ENCODE data around the gene MGLL. TPM values are rescaled to one million over a fixed set of nuclear protein-coding genes. Genes with fewer than 3 reads are reported as not detected.

MGLL gene
- total RNA-seq, 2 experiments from 2014 or later: 0.28 to 0.38 TPM

DNA sequence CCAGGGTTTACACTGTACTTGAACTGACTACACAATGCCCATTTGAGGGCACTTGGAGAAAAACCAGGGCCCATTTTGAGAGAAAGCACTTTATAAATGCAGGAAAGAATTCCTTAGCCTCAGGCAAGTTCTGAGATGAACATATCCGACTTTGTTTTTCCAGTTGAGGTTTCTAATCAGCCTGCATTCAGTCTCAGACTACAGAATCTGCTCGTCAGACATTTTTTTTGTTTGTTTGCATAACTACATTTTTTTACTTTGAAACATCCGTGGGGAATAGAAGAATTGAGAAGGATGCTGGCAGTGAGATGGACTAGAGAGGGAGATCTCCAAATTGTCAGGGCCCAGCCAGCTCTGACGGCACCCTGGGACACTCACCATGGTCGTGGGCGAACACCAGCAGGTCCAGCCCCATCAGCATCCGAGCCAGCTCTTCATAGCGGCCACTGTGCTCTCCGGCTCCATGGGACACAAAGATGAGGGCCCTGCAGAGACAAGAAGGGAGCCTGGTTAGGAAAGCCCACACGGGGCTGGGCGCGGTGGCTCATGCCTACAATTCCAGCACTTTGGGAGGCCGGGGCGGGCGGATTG lies 40.8 kb downstream of the MGLL start:
- Mint-ChIP-seq H3K4me3 (no peak overlapping the region), H3K36me3 (ENCODE audit: low read depth) (no peaks in the 10 kb centered on the region), H3K27me3 (no peaks in the 10 kb centered on the region), H3K27ac (no peak overlapping the region), H3K9me3 (no peaks in the 10 kb centered on the region), H3K4me1 (ENCODE audit: low read depth) (no peaks in the 10 kb centered on the region)
- POLR2A ChIA-PET: no interaction called here
- H3K27ac ChIP-seq (ENCODE audit: low read depth in 1 of 2, low read length in 2 of 2): no peak overlapping the region
- H3K4me1 ChIP-seq (ENCODE audit: insufficient read depth, low read length): no peaks in the 10 kb centered on the region
- no peaks in the 10 kb centered on the region for H3K36me3 ChIP-seq (ENCODE audit: insufficient read depth, low read length)
- H3K27me3 ChIP-seq (ENCODE audit: control insufficient read depth in 1 of 2, insufficient read depth in 2 of 2, low read length in 2 of 2): no peaks in the 10 kb centered on the region
- CTCF ChIA-PET: no interaction called here
- ATAC-seq (ENCODE audit: poor library complexity) (no peak), DNase-seq (no peak)
- no peak for TF ChIP-seq CTCF (IDR thresholded peaks at IDR 0.05)
- H3K9me3 ChIP-seq (ENCODE audit: control insufficient read depth in 1 of 2, insufficient read depth in 1 of 2, low read length in 2 of 2): peaks cover 0 to under 1% of the 10 kb centered on the region in 2 experiments
- intact Hi-C loops (cut with DNase I, micrococcal nuclease): no loop called here
- H3K4me3 ChIP-seq (ENCODE audit: low read length): no peak overlapping the region

DNA sequence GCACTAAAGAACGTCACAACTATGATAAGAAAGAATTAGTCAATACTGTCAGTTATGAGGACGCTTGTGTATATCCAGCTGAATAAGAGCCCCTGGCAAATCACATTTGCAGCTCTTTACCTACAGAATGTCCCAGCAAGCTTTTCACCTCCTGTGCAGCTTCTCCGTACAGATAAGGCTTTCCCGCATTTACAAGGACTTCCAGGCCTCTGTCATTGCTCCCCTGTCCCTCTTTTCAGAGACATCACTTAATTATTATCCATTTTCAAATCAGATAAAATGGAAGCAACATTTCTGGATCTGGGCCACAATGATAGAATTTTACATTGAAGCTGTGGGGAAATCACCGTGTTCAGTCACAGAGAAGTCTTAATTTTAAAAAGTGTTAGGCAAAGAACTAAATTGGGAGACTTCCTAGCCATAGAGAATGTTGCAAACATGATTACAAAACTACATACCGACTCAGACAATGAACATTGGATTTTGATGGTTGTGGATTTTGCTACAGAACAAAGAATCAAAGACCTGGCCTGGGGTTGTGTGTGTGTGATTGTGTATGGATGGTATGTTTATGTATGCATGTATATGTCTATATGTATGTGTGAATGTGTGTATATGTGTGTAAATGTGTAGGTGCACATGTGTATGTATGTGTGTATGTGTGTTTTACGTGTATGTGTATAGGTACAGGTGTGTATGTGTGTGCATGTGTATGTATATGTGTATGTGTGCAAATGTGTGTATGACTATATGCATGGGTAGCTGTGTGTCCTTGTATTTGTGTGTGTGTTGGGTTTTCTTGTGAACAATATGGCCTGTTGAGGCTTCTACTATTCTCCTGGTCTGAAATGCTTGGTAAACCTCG lies 41.5 kb downstream of the MGLL start:
- Histone ChIP-seq H3K4me3 (ENCODE audit: low read length) (no peak overlapping the region), H3K27me3 (ENCODE audit: control insufficient read depth in 1 of 2, insufficient read depth in 2 of 2, low read length in 2 of 2) (no peaks in the 10 kb centered on the region), H3K36me3 (ENCODE audit: insufficient read depth, low read length) (no peaks in the 10 kb centered on the region), H3K9me3 (ENCODE audit: control insufficient read depth in 1 of 2, insufficient read depth in 1 of 2, low read length in 2 of 2) (peaks cover 0 to 4% of the 10 kb centered on the region in 2 experiments), H3K27ac (ENCODE audit: low read depth in 1 of 2, low read length in 2 of 2) (no peak overlapping the region), H3K4me1 (ENCODE audit: insufficient read depth, low read length) (no peaks in the 10 kb centered on the region)
- intact Hi-C loops (cut with DNase I, micrococcal nuclease): no loop called here
- DNase-seq (no peak), ATAC-seq (ENCODE audit: poor library complexity) (no peak)
- H3K27ac Mint-ChIP-seq: no peak overlapping the region
- no peaks in the 10 kb centered on the region for H3K4me1 Mint-ChIP-seq (ENCODE audit: low read depth)
- no peaks in the 10 kb centered on the region for H3K27me3 Mint-ChIP-seq
- no peaks in the 10 kb centered on the region for H3K36me3 Mint-ChIP-seq (ENCODE audit: low read depth)
- TF ChIP-seq CTCF (IDR thresholded peaks at IDR 0.05): no peak
- no peaks in the 10 kb centered on the region for H3K9me3 Mint-ChIP-seq
- POLR2A ChIA-PET: no interaction called here
- no peak overlapping the region for H3K4me3 Mint-ChIP-seq
- CTCF ChIA-PET: no interaction called here

DNA sequence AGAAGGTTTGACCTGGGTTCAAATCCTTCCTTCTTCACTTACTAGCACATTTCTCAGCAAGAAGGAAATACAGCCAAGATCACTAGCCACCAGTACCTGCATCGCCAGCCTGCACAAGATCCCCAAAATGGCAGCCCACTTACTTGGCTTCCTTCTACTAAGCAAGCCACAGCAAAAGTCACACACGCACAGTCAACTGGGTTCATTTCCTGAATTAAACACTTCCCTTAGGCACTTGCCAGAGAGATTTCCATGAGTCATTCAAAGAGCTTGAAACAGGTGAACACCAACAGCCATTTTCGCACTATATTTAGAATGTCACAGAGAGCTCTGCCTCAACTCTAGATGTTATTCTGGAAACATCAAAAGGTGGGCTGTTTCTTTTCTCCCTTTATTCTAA lies 42.6 kb downstream of the MGLL start:
- TF ChIP-seq CTCF (IDR thresholded peaks at IDR 0.05): no peak
- H3K27me3 ChIP-seq (ENCODE audit: control insufficient read depth in 1 of 2, insufficient read depth in 2 of 2, low read length in 2 of 2): no peaks in the 10 kb centered on the region
- no peak overlapping the region for H3K4me3 ChIP-seq (ENCODE audit: low read length)
- no peaks in the 10 kb centered on the region for H3K4me1 ChIP-seq (ENCODE audit: insufficient read depth, low read length)
- ChIA-PET POLR2A (no interaction called here), CTCF (no interaction called here)
- DNase-seq (peak in 2 of 14 experiments; percentile 23 to 31), ATAC-seq (ENCODE audit: poor library complexity) (no peak)
- H3K36me3 Mint-ChIP-seq (ENCODE audit: low read depth): no peaks in the 10 kb centered on the region
- no peak overlapping the region for H3K27ac ChIP-seq (ENCODE audit: low read depth in 1 of 2, low read length in 2 of 2)
- H3K9me3 Mint-ChIP-seq: no peaks in the 10 kb centered on the region
- H3K9me3 ChIP-seq (ENCODE audit: control insufficient read depth in 1 of 2, insufficient read depth in 1 of 2, low read length in 2 of 2): peaks cover 0 to 4% of the 10 kb centered on the region in 2 experiments
- H3K27ac Mint-ChIP-seq: no peak overlapping the region
- H3K4me3 Mint-ChIP-seq: no peak overlapping the region
- no peaks in the 10 kb centered on the region for H3K27me3 Mint-ChIP-seq
- H3K4me1 Mint-ChIP-seq (ENCODE audit: low read depth): peaks cover 5% of the 10 kb centered on the region
- intact Hi-C loops (cut with DNase I, micrococcal nuclease): no loop called here
- H3K36me3 ChIP-seq (ENCODE audit: insufficient read depth, low read length): no peaks in the 10 kb centered on the region

Measured in CD4-positive, alpha-beta T cell (primary cell).